Measurements from ENCODE around the gene MAP4K4.
"Not testable (repeated sequence)": the region's sequence is repeated elsewhere in the genome, so short reads cannot be mapped to it uniquely, and the experiment has no call there.

The MAP4K4 gene

GRCh38 chr2:101768556-101769220 lies 71.2 kb downstream of the MAP4K4 start:
- no peak for DNase-seq (ENCODE audit: low spot score)

DNA sequence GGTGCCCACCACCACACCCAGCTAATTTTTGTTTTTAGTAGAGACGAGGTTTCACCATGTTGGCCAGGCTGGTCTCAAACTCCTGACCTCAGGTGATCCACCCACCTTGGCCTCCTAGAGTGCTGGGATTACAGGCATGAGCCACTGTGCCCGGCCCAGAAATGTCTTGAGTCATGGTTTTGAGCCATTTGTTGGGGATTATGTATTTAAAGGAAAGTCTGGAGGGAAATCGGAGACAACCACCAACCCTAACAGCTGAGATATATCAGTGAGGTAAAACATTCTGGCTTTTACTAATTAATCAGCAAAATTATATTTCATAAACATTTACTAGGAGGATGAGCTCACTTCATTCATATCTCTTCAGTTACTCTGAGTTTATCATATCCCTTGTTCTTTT lies 72.2 kb downstream of the MAP4K4 start:
- not testable (repeated sequence) for DNase-seq (ENCODE audit: low spot score)

GRCh38 chr2:101770726-101771125 lies 73.2 kb downstream of the MAP4K4 start:
- DNase-seq (ENCODE audit: low spot score) = peak; percentile 61

DNA sequence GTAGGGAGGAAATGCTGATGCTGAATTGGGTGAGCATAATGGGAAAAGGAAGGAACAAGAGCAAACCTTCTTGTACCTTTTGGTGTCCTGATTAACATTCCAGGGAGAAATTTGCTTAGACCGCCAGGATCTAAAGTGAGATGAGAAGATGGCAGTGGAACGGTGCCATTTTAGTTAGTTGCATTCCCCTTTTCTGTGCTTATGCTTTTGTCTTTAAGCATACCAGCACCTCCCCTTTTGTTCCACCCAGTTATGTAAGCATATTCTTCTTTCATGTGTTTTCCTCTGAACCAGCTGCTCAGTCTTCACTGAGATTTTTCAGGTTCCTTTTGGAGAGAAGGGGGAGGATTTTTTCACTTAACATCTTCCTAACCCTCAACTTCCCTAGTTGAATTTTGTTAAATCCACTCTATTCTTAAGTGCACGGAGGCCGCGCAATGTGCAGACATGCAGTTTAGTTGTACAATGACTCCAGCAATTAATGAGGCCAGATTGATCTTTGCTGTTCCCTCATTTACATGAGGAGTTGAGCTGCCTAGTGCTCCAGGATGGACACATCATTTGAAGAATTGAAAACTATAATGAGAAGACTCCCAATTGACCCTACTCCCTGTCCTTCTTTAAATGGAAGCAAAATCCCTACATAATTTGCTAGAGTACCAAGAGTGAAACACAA lies 73.9 kb downstream of the MAP4K4 start:
- no peak for DNase-seq (ENCODE audit: low spot score)

- DNase-seq (ENCODE audit: low spot score) = no peak
These were observed 74.4 kb downstream of the MAP4K4 start for GRCh38 chr2:101771910-101772321.

DNA sequence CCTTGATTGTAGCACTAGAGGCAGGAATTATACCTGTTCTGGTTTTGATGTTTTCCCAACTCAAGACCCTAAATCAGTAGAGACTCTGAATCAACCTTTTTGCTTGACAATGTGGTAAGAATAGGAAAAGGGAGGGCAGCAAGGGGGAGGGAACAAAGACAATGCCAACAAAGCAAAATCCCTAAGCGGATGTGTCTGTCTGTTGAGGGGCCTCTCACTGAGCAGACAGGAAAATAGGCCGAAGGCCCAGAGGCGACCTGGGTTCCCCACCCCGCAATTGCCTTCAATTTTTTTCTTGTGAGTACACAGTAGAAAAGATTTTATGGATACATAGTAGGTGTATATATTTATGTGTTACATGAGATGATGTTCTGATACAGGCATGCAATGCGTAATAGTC lies 75.6 kb downstream of the MAP4K4 start:
- no peak for DNase-seq (ENCODE audit: low spot score)

GRCh38 chr2:101773961-101774360 lies 76.5 kb downstream of the MAP4K4 start:
- DNase-seq (ENCODE audit: low spot score) = not testable (repeated sequence)

GRCh38 chr2:101775092-101775491 lies 77.6 kb downstream of the MAP4K4 start:
- no peak for DNase-seq (ENCODE audit: low spot score)

DNA sequence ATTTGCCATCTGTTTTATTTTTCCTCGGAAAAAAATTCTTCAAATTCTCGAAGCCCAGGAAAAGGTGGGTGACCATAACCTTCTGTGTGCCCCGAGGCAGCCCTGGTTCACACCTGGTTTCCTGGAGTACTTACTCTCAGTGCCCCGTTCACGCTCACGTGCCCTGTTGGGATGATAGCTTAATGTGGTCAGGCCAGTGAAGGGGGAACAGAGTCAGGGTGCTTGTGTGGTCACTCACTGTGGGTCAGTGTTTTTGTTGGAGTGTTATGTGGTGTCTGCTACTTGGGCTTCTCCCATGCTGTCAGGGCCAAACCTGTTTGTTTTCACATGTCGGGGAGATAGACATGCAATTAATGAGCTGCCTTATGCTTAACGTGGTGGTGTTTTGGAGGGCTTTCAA lies 78.1 kb downstream of the MAP4K4 start:
- DNase-seq (ENCODE audit: low spot score) = no peak

- no peak for DNase-seq (ENCODE audit: low spot score)
These were observed 78.9 kb downstream of the MAP4K4 start for GRCh38 chr2:101776172-101777043.

- no peak for DNase-seq (ENCODE audit: low spot score)
These were observed 79.8 kb downstream of the MAP4K4 start for GRCh38 chr2:101777337-101777736.

GRCh38 chr2:101778102-101778501 lies 80.6 kb downstream of the MAP4K4 start:
- DNase-seq (ENCODE audit: low spot score) = no peak

- DNase-seq (ENCODE audit: low spot score) = no peak
These were observed 81.7 kb downstream of the MAP4K4 start for GRCh38 chr2:101779190-101779589.

GRCh38 chr2:101779656-101780055 lies 82.1 kb downstream of the MAP4K4 start:
- DNase-seq (ENCODE audit: low spot score) = no peak

DNA sequence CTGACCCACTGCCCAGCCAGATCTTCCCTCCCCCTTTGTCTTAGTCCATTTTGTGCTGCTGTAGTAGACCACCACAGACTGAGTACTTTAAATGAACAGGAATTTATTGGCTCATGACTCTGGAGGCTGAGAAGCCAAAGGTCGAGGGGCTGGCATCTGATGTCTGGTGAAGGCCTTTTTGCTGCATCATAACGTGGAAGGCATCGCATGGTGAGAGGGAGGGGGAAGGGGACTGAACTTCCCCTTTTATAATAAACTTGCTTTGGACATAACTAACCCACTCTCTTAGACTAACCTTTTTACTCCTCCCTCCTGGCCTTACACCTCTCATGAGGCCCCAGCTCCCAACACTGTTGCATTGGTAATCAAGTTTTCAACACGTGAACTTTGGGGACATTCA lies 83.8 kb downstream of the MAP4K4 start:
- DNase-seq (ENCODE audit: low spot score) = no peak

- no peak for DNase-seq (ENCODE audit: low spot score)
These were observed 84.4 kb downstream of the MAP4K4 start for GRCh38 chr2:101781791-101782426.

DNA sequence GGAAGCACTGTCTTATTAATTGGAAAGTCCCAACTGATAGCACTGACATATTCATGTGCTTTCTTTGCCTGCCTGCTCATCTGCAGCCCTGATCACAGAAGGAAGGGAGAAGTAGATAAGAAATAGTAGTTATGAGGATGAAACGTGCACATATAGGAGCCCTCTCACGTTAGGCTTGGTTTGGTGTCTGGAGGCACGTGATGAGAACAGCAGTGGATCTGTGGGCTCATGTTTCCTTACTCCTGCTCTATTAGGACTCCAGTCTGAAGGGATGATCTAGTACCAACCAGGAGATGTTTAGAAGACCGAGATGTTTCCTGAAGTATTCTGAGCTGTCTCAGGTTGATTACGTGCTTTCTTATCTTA lies 84.9 kb downstream of the MAP4K4 start:
- no peak for DNase-seq (ENCODE audit: low spot score)

- no peak for DNase-seq (ENCODE audit: low spot score)
These were observed 89.6 kb downstream of the MAP4K4 start for GRCh38 chr2:101787097-101787496.

DNA sequence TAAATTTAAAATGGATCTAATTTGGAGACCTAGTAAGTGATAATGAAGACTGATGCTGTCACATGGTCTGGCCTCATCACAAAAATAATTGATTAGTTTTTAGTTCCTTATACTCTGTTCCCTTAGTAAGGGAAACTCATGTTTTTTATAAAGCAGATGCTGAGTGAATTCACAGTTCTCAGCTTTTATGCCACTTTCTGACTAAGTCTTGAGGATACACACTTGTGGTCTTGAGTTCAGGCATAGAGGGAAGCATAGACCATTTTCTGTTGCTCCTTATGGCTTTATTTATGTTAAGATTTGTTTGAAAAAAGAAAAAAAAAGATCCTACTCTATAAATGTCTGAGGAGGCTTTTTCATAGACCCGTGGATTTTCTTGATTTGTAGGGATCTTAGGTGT lies 91.1 kb downstream of the MAP4K4 start:
- no peak for DNase-seq (ENCODE audit: low spot score)

GRCh38 chr2:101788995-101789970 lies 91.8 kb downstream of the MAP4K4 start:
- no peak for DNase-seq (ENCODE audit: low spot score)

- DNase-seq (ENCODE audit: low spot score) = no peak
These were observed 92.9 kb downstream of the MAP4K4 start for GRCh38 chr2:101790416-101790815.

All from hematopoietic multipotent progenitor cell treated with erythropoietin and hydrocortisone succinate and interleukin-3 and kit ligand, for 17 days (in vitro differentiated cells).